GM23338 (cell line): ENCODE results near the gene RSPRY1.

Experiments
- CREB1 ChIP-seq: fragments of 250-450 bp; sonication (Bioruptor Pico); IDR thresholded peaks from 2 replicates; pipeline ENCODE4 v1.5.0; 2020; ENCODE audit warnings: low read depth, mild to moderate bottlenecking, moderate library complexity
- CTCF ChIP-seq, 2 experiments: fragments of 200-600 bp in 1 of 2; sonication (generic) in 1 of 2; conservative IDR thresholded peaks; 2 replicates each; pipeline versions ENCODE4 v1.5.1 to v1.6.1; 2016 to 2017; ENCODE audit warnings: antibody characterized with exemption in 2 of 2, low read depth in 2 of 2, mild to moderate bottlenecking in 2 of 2, moderate library complexity in 1 of 2
- ETS1 ChIP-seq: IDR thresholded peaks from 2 replicates; pipeline ENCODE4 v1.6.1; 2016; ENCODE audit warnings: antibody characterized with exemption
- EZH2 ChIP-seq: fragments of 200-600 bp; sonication (generic); IDR thresholded peaks from one replicate; pipeline ENCODE4 v1.8.0; 2017; ENCODE audit warnings: antibody characterized with exemption, mild to moderate bottlenecking, low read depth; ENCODE audit not compliant: unreplicated experiment
- EZH2phosphoT487 ChIP-seq: fragments of 200-600 bp; sonication (generic); IDR thresholded peaks from one replicate; pipeline ENCODE4 v1.8.1; 2018; ENCODE audit warnings: antibody characterized with exemption; ENCODE audit not compliant: unreplicated experiment
- JUNB ChIP-seq: IDR thresholded peaks from one replicate; pipeline ENCODE4 v1.6.1; 2016; ENCODE audit warnings: antibody characterized with exemption; ENCODE audit not compliant: unreplicated experiment
- NANOG ChIP-seq: IDR thresholded peaks from 2 replicates; pipeline ENCODE4 v1.6.1; 2016; ENCODE audit warnings: antibody characterized with exemption, borderline replicate concordance
- POLR2AphosphoS5 ChIP-seq: IDR thresholded peaks from 2 replicates; pipeline ENCODE4 v1.6.1; 2016; ENCODE audit warnings: antibody characterized with exemption, low read depth
- REST ChIP-seq: IDR thresholded peaks from one replicate; pipeline ENCODE4 v1.6.1; 2018; ENCODE audit warnings: antibody characterized with exemption; ENCODE audit not compliant: unreplicated experiment
- STAT1 ChIP-seq: IDR thresholded peaks from one replicate; pipeline ENCODE4 v1.6.1; 2016; ENCODE audit warnings: antibody characterized with exemption; ENCODE audit not compliant: unreplicated experiment
- ZNF114 ChIP-seq: fragments of 250-450 bp; sonication (Bioruptor Pico); IDR thresholded peaks from 2 replicates; pipeline ENCODE4 v1.5.0; 2020; ENCODE audit warnings: mild to moderate bottlenecking, moderate library complexity
- ZNF331 ChIP-seq: fragments of 250-450 bp; sonication (Bioruptor Pico); IDR thresholded peaks from 2 replicates; pipeline ENCODE4 v1.5.0; 2020; ENCODE audit warnings: low read depth, mild to moderate bottlenecking, moderate library complexity
- ZNF462 ChIP-seq: fragments of 250-450 bp; sonication (Bioruptor Pico); IDR thresholded peaks from 2 replicates; pipeline ENCODE4 v1.5.0; 2020; ENCODE audit warnings: mild to moderate bottlenecking, moderate library complexity

- TF ChIP-seq CTCF (conservative IDR thresholded peaks at IDR 0.05; ENCODE audit: low read depth in 2 of 2), result no peak
- TF ChIP-seq EZH2phosphoT487, result no peak
- TF ChIP-seq EZH2, result no peak
- no peak for TF ChIP-seq POLR2AphosphoS5
- no peak for TF ChIP-seq REST
- TF ChIP-seq CREB1 (CRISPR knock-in tag), result no peak
- TF ChIP-seq ZNF331 (CRISPR knock-in tag), result no peak
- TF ChIP-seq ETS1, result no peak
- TF ChIP-seq NANOG, result no peak
- no peak for TF ChIP-seq STAT1
- no peak for TF ChIP-seq JUNB
- TF ChIP-seq ZNF114 (CRISPR knock-in tag), result no peak
- no peak for TF ChIP-seq ZNF462 (CRISPR knock-in tag)
Measured at GRCh38 chr16:57271063-57271345, 84.9 kb downstream of the RSPRY1 start.
